ENCODE data around the gene SUN1.

The SUN1 gene

GRCh38 chr7:832167-832967, at the start of gene SUN1:
Gene SUN1, plus strand, starts transcription at chr7:832476. Its CDS starts 49 bp downstream, at chr7:832525.
- TF ChIP-seq MYC (IDR thresholded peaks at IDR 0.05; ENCODE audit: low read depth, low read length) (no peak), POLR2A (IDR thresholded peaks at IDR 0.05; ENCODE audit: extremely low read depth, insufficient read length) (no peak)
- TF ChIP-seq, protein P1, sequence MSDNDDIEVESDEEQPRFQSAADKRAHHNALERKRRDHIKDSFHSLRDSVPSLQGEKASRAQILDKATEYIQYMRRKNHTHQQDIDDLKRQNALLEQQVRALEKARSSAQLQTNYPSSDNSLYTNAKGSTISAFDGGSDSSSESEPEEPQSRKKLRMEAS (IDR thresholded peaks at IDR 0.05; ENCODE audit: low read depth, low read length) = no peak
- TF ChIP-seq, protein P2, sequence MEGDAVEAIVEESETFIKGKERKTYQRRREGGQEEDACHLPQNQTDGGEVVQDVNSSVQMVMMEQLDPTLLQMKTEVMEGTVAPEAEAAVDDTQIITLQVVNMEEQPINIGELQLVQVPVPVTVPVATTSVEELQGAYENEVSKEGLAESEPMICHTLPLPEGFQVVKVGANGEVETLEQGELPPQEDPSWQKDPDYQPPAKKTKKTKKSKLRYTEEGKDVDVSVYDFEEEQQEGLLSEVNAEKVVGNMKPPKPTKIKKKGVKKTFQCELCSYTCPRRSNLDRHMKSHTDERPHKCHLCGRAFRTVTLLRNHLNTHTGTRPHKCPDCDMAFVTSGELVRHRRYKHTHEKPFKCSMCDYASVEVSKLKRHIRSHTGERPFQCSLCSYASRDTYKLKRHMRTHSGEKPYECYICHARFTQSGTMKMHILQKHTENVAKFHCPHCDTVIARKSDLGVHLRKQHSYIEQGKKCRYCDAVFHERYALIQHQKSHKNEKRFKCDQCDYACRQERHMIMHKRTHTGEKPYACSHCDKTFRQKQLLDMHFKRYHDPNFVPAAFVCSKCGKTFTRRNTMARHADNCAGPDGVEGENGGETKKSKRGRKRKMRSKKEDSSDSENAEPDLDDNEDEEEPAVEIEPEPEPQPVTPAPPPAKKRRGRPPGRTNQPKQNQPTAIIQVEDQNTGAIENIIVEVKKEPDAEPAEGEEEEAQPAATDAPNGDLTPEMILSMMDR (IDR thresholded peaks at IDR 0.05; ENCODE audit: low read depth, low read length) = no peak
- no peak within 1 kb of the TSS for H3K4me3 ChIP-seq (ENCODE audit: low read depth, low read length)
- DNase-seq (ENCODE audit: low read depth) = no peak

DNA sequence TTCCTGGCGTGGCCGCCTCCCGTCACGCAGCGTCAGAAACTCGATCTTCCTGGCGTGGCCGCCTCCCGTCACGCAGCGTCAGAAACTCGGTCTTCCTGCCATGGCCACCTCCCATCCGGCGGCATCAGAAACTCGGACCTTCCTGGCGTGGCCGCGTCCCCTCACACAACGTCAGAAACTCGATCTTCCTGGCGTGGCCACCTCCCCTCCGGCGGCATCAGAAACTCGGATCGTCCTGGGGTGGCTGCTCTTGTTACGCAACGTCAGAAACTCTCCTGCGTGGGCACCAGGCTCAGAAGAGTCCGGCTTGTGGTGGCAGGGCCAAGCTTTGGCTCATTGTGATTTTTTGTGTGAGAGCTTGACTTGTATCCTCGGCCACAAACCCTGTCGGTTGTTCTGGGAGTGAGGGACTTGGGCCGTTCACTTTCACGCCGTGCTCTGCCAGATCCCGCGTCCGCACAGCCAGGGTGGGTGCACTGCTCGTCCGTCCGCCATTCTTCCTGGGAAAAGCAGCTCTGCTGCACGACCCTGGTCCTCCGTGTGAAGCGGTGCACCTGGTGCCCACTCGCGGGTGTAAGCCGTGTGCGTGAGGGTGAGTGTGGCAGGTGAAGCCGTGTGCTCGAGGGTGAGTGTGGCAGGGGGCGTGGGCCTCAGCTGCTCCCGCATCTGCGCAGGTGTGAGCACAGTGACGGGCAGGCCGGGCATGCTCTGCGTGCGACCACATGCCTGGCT, 49.4 kb upstream of the SUN1 start:
- no peak overlapping the region for H3K4me3 ChIP-seq (ENCODE audit: low read depth, low read length)
- no peak for DNase-seq (ENCODE audit: low read depth)
- no peak for TF ChIP-seq POLR2A (IDR thresholded peaks at IDR 0.05; ENCODE audit: extremely low read depth, insufficient read length)
- TF ChIP-seq, protein P2 (IDR thresholded peaks at IDR 0.05; ENCODE audit: low read depth, low read length) = no peak
- TF ChIP-seq, protein P1 (IDR thresholded peaks at IDR 0.05; ENCODE audit: low read depth, low read length) = no peak
- no peak for TF ChIP-seq MYC (IDR thresholded peaks at IDR 0.05; ENCODE audit: low read depth, low read length)

GRCh38 chr7:783556-784490, 48.5 kb upstream of the SUN1 start:
- H3K4me3 ChIP-seq (ENCODE audit: low read depth, low read length) = no peak overlapping the region
- no peak for DNase-seq (ENCODE audit: low read depth)
- TF ChIP-seq, protein P2 (IDR thresholded peaks at IDR 0.05; ENCODE audit: low read depth, low read length) = no peak
- TF ChIP-seq MYC (IDR thresholded peaks at IDR 0.05; ENCODE audit: low read depth, low read length) = no peak
- no peak for TF ChIP-seq POLR2A (IDR thresholded peaks at IDR 0.05; ENCODE audit: extremely low read depth, insufficient read length)
- TF ChIP-seq, protein P1 (IDR thresholded peaks at IDR 0.05; ENCODE audit: low read depth, low read length) = no peak

- DNase-seq (ENCODE audit: low read depth) = no peak
- TF ChIP-seq MYC (IDR thresholded peaks at IDR 0.05; ENCODE audit: low read depth, low read length) (no peak), POLR2A (IDR thresholded peaks at IDR 0.05; ENCODE audit: extremely low read depth, insufficient read length) (no peak)
- TF ChIP-seq, protein P2 (IDR thresholded peaks at IDR 0.05; ENCODE audit: low read depth, low read length) = no peak
- TF ChIP-seq, protein P1 (IDR thresholded peaks at IDR 0.05; ENCODE audit: low read depth, low read length) = no peak
- no peak overlapping the region for H3K4me3 ChIP-seq (ENCODE audit: low read depth, low read length)
Measured at GRCh38 chr7:784971-785370, 47.3 kb upstream of the SUN1 start.

- H3K4me3 ChIP-seq (ENCODE audit: low read depth, low read length) = no peak overlapping the region
- DNase-seq (ENCODE audit: low read depth) = no peak
- TF ChIP-seq, protein P2 (IDR thresholded peaks at IDR 0.05; ENCODE audit: low read depth, low read length) = no peak
- TF ChIP-seq, protein P1 (IDR thresholded peaks at IDR 0.05; ENCODE audit: low read depth, low read length) = no peak
- TF ChIP-seq MYC (IDR thresholded peaks at IDR 0.05; ENCODE audit: low read depth, low read length) (no peak), POLR2A (IDR thresholded peaks at IDR 0.05; ENCODE audit: extremely low read depth, insufficient read length) (no peak)
Measured at GRCh38 chr7:785416-785815, 46.9 kb upstream of the SUN1 start.

Measured in NB4 (cell line).